HepG2 (cell line): Measurements from ENCODE around the gene MRFAP1. TPM values are rescaled to one million over a fixed set of nuclear protein-coding genes. Genes with fewer than 3 reads are reported as not detected.

ENCODE experiments used
- ARHGAP35 ChIP-seq: sonication (generic); formaldehyde crosslinking; IDR thresholded peaks from 2 replicates; pipeline ENCODE4 v1.9.0; 2022; ENCODE audit warnings: mild to moderate bottlenecking, inconsistent platforms, moderate library complexity, missing genetic modification reagents, borderline replicate concordance
- ARNT2 ChIP-seq: sonication (generic); formaldehyde crosslinking; IDR thresholded peaks from 2 replicates; pipeline ENCODE4 v1.8.0; 2022; ENCODE audit warnings: mild to moderate bottlenecking, low read depth, missing genetic modification reagents, moderate library complexity
- CREM ChIP-seq, 2 experiments: sonication (generic) in 1 of 2; formaldehyde crosslinking in 1 of 2; IDR thresholded peaks; 2 replicates each; pipeline versions ENCODE4 v1.4.0 to v1.6.1; 2016 to 2020; ENCODE audit warnings: antibody characterized with exemption in 1 of 2, mild to moderate bottlenecking in 1 of 2, missing genetic modification reagents in 1 of 2
- FOXC1 ChIP-seq: sonication (generic); formaldehyde crosslinking; IDR thresholded peaks from 2 replicates; pipeline ENCODE4 v1.8.0; 2022; ENCODE audit warnings: mild to moderate bottlenecking, missing genetic modification reagents, borderline replicate concordance
- HNRNPUL1 ChIP-seq: fragments of 200-400 bp; formaldehyde crosslinking; IDR thresholded peaks from 2 replicates; pipeline ENCODE4 v1.6.1; 2017; ENCODE audit warnings: low read depth, mild to moderate bottlenecking, low read length, moderate library complexity
- MAFF ChIP-seq: IDR thresholded peaks from 2 replicates; pipeline ENCODE4 v1.6.1; 2011; ENCODE audit warnings: low read depth, low read length, improper control_type of control experiment
- MXD1 ChIP-seq: sonication (generic); formaldehyde crosslinking; IDR thresholded peaks from 2 replicates; pipeline ENCODE4 v1.4.0; 2020; ENCODE audit warnings: mild to moderate bottlenecking, missing genetic modification reagents
- NR3C1 ChIP-seq: sonication (generic); formaldehyde crosslinking; IDR thresholded peaks from 2 replicates; pipeline ENCODE4 v1.4.0; 2020; ENCODE audit warnings: missing genetic modification reagents
- PAX8 ChIP-seq: sonication (generic); formaldehyde crosslinking; IDR thresholded peaks from 2 replicates; pipeline ENCODE4 v1.8.0; 2022; ENCODE audit warnings: mild to moderate bottlenecking, missing genetic modification reagents, borderline replicate concordance
- SMAD9 ChIP-seq: sonication (generic); formaldehyde crosslinking; IDR thresholded peaks from 2 replicates; pipeline ENCODE4 v1.5.1; 2020; ENCODE audit warnings: mild to moderate bottlenecking, missing genetic modification reagents
- TARDBP ChIP-seq: sonication (generic); formaldehyde crosslinking; IDR thresholded peaks from 2 replicates; pipeline ENCODE4 v1.8.0; 2022; ENCODE audit warnings: mild to moderate bottlenecking, missing genetic modification reagents
- YEATS2 ChIP-seq: sonication (generic); formaldehyde crosslinking; IDR thresholded peaks from 2 replicates; pipeline ENCODE4 v1.4.0; 2020; ENCODE audit warnings: missing genetic modification reagents, borderline replicate concordance
- ZMYM4 ChIP-seq: sonication (generic); formaldehyde crosslinking; IDR thresholded peaks from 2 replicates; pipeline ENCODE4 v1.8.1; 2023; ENCODE audit warnings: mild to moderate bottlenecking, missing genetic modification reagents
- ZNF205 ChIP-seq: IDR thresholded peaks from 2 replicates; pipeline ENCODE4 v1.6.1; 2018; ENCODE audit warnings: missing biosample characterization, missing genetic modification reagents
- ZNF3 ChIP-seq: IDR thresholded peaks from 2 replicates; pipeline ENCODE4 v1.7.0; 2017; ENCODE audit warnings: inconsistent platforms
- ZNF30 ChIP-seq: sonication (generic); formaldehyde crosslinking; IDR thresholded peaks from 2 replicates; pipeline ENCODE4 v1.5.0; 2020; ENCODE audit warnings: mild to moderate bottlenecking, missing genetic modification reagents
- ZNF431 ChIP-seq: sonication (generic); formaldehyde crosslinking; IDR thresholded peaks from 2 replicates; pipeline ENCODE4 v1.9.0; 2022; ENCODE audit warnings: missing genetic modification reagents, low read depth, mild to moderate bottlenecking, borderline replicate concordance
- ZNF607 ChIP-seq: sonication (generic); formaldehyde crosslinking; IDR thresholded peaks from 2 replicates; pipeline ENCODE4 v1.5.1; 2020; ENCODE audit warnings: missing genetic modification reagents, mild to moderate bottlenecking, borderline replicate concordance
- ZNF672 ChIP-seq: sonication (generic); formaldehyde crosslinking; IDR thresholded peaks from 2 replicates; pipeline ENCODE4 v1.8.1; 2022; ENCODE audit warnings: missing genetic modification reagents
- polyA plus RNA-seq, 8 experiments: library from polyadenylated mRNA; depleted of rRNA in 3 of 8; stranded (reverse) in 7 of 8; unstranded in 1 of 8; fragments of >200 nt; fragmentation: Illumina TruSeq in 4 of 8; extraction: Trizol in 4 of 8; gene quantifications; 2 replicates each; pipeline versions ENCODE4 v1.2.1 to v1.2.3, GENCODE V29; 2011 to 2016; ENCODE audit warnings: low read depth in 4 of 8, missing spikeins in 1 of 8, mixed read lengths in 1 of 8; ENCODE audit not compliant: insufficient read depth in 1 of 8
- total RNA-seq, 5 experiments: library from RNA; depleted of rRNA; stranded (reverse); fragments of >200 nt; fragmentation: Illumina TruSeq; extraction: Trizol; gene quantifications; 2 replicates each; pipeline ENCODE4 v1.2.3, GENCODE V29; 2016; ENCODE audit warnings: low read depth in 1 of 5
- TF ChIP-seq, protein P1 (sequence below): sonication (generic); formaldehyde crosslinking; IDR thresholded peaks from 2 replicates; pipeline ENCODE4 v1.8.1; 2023; ENCODE audit warnings: missing genetic modification reagents, mild to moderate bottlenecking, borderline replicate concordance
- TF ChIP-seq, protein P2 (sequence below): sonication (generic); formaldehyde crosslinking; IDR thresholded peaks from 2 replicates; pipeline ENCODE4 v1.5.0; 2020; ENCODE audit warnings: mild to moderate bottlenecking, missing genetic modification reagents, borderline replicate concordance
- TF ChIP-seq, protein P3 (sequence below): sonication (generic); formaldehyde crosslinking; IDR thresholded peaks from 2 replicates; pipeline ENCODE4 v1.8.1; 2023; ENCODE audit warnings: mild to moderate bottlenecking, missing genetic modification reagents
- TF ChIP-seq, protein P4 (sequence below): sonication (generic); formaldehyde crosslinking; IDR thresholded peaks from 2 replicates; pipeline ENCODE4 v1.4.0; 2020; ENCODE audit warnings: mild to moderate bottlenecking, missing genetic modification reagents, borderline replicate concordance

Gene MRFAP1
- total and polyA plus RNA-seq, 2 of the 13 experiments (the other 11 are each of a cell fraction or from before 2014, with no cell fraction given): 112 to 158 TPM

- peak; percentile 42; the same call in 1 of the 2 replicates for TF ChIP-seq TARDBP
- peak; percentile 83 for TF ChIP-seq MXD1 (CRISPR knock-in tag)
- no peak for TF ChIP-seq SMAD9 (CRISPR knock-in tag)
- TF ChIP-seq ZNF205 (CRISPR knock-in tag): no peak
- peak; percentile 92 for TF ChIP-seq YEATS2
- no peak for TF ChIP-seq ZNF672
- TF ChIP-seq ARNT2 (CRISPR knock-in tag): peak; percentile 98
- TF ChIP-seq ZMYM4 (CRISPR knock-in tag): no peak; the same call in 1 of the 2 replicates
- TF ChIP-seq CREM (IDR thresholded peaks at IDR 0.05): no peak
- no peak for TF ChIP-seq CREM (CRISPR knock-in tag; IDR thresholded peaks at IDR 0.05)
- TF ChIP-seq PAX8 (CRISPR knock-in tag): peak; percentile 39; the same call in 1 of the 2 replicates
- TF ChIP-seq, protein P1, sequence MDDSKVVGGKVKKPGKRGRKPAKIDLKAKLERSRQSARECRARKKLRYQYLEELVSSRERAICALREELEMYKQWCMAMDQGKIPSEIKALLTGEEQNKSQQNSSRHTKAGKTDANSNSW (CRISPR knock-in tag): no peak
- TF ChIP-seq MAFF: no peak
- TF ChIP-seq NR3C1 (CRISPR knock-in tag): no peak
- peak; percentile 89 for TF ChIP-seq ZNF431 (CRISPR knock-in tag)
- peak; percentile 70 for TF ChIP-seq ARHGAP35 (CRISPR knock-in tag)
- TF ChIP-seq, protein P2, sequence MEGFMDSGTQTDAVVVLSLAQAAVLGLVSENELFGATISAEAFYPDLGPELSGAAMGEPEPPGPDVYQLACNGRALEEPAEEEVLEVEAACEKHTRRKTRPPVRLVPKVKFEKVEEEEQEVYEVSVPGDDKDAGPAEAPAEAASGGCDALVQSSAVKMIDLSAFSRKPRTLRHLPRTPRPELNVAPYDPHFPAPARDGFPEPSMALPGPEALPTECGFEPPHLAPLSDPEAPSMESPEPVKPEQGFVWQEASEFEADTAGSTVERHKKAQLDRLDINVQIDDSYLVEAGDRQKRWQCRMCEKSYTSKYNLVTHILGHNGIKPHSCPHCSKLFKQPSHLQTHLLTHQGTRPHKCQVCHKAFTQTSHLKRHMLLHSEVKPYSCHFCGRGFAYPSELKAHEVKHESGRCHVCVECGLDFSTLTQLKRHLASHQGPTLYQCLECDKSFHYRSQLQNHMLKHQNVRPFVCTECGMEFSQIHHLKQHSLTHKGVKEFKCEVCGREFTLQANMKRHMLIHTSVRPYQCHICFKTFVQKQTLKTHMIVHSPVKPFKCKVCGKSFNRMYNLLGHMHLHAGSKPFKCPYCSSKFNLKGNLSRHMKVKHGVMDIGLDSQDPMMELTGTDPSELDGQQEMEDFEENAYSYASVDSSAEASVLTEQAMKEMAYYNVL (CRISPR knock-in tag): no peak; the same call in 1 of the 2 replicates
- peak; percentile 94 for TF ChIP-seq ZNF607 (CRISPR knock-in tag)
- TF ChIP-seq HNRNPUL1: no peak
- no peak for TF ChIP-seq ZNF30 (CRISPR knock-in tag)
- no peak for TF ChIP-seq ZNF3 (CRISPR knock-in tag)
- TF ChIP-seq, protein P3, sequence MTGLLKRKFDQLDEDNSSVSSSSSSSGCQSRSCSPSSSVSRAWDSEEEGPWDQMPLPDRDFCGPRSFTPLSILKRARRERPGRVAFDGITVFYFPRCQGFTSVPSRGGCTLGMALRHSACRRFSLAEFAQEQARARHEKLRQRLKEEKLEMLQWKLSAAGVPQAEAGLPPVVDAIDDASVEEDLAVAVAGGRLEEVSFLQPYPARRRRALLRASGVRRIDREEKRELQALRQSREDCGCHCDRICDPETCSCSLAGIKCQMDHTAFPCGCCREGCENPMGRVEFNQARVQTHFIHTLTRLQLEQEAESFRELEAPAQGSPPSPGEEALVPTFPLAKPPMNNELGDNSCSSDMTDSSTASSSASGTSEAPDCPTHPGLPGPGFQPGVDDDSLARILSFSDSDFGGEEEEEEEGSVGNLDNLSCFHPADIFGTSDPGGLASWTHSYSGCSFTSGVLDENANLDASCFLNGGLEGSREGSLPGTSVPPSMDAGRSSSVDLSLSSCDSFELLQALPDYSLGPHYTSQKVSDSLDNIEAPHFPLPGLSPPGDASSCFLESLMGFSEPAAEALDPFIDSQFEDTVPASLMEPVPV: peak; percentile 80
- TF ChIP-seq, protein P4, sequence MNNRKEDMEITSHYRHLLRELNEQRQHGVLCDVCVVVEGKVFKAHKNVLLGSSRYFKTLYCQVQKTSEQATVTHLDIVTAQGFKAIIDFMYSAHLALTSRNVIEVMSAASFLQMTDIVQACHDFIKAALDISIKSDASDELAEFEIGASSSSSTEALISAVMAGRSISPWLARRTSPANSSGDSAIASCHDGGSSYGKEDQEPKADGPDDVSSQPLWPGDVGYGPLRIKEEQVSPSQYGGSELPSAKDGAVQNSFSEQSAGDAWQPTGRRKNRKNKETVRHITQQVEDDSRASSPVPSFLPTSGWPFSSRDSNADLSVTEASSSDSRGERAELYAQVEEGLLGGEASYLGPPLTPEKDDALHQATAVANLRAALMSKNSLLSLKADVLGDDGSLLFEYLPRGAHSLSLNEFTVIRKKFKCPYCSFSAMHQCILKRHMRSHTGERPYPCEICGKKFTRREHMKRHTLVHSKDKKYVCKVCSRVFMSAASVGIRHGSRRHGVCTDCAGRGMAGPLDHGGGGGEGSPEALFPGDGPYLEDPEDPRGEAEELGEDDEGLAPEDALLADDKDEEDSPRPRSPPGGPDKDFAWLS (CRISPR knock-in tag): no peak
- peak; percentile 67; the same call in 1 of the 2 replicates for TF ChIP-seq FOXC1 (CRISPR knock-in tag)
These were observed 33.4 kb downstream of the MRFAP1 start (continued) for GRCh38 chr4:6673660-6674499.
